HEK293 (cell line): ENCODE results near the gene PWP1.

ENCODE experiments used
- ATF2 ChIP-seq: fragments of 450-650 bp; formaldehyde crosslinking; IDR thresholded peaks from 2 replicates; pipeline ENCODE4 v1.5.1; 2016; ENCODE audit warnings: missing biosample characterization, missing genetic modification characterization, low read depth
- CTCF ChIP-seq: fragments of 450-650 bp; formaldehyde crosslinking; IDR thresholded peaks from 2 replicates; pipeline ENCODE4 v1.5.1; 2016; ENCODE audit warnings: missing biosample characterization, missing genetic modification characterization
- MEIS1 ChIP-seq: sonication (generic); formaldehyde crosslinking; IDR thresholded peaks from 2 replicates; pipeline ENCODE4 v1.8.1; 2022; ENCODE audit warnings: missing genetic modification reagents, mild to moderate bottlenecking, borderline replicate concordance
- REST ChIP-seq: fragments of 450-650 bp; formaldehyde crosslinking; IDR thresholded peaks from 2 replicates; pipeline ENCODE4 v1.5.1; 2016; ENCODE audit warnings: missing biosample characterization, missing genetic modification characterization
- ZNF140 ChIP-seq: fragments of 450-650 bp; formaldehyde crosslinking; IDR thresholded peaks from 2 replicates; pipeline ENCODE4 v1.5.1; 2016; ENCODE audit warnings: missing biosample characterization, missing genetic modification characterization
- ZNF16 ChIP-seq: fragments of 450-650 bp; formaldehyde crosslinking; IDR thresholded peaks from 2 replicates; pipeline ENCODE4 v1.5.1; 2016; ENCODE audit warnings: low read depth, missing biosample characterization, missing genetic modification characterization
- ZNF174 ChIP-seq: fragments of 450-650 bp; formaldehyde crosslinking; IDR thresholded peaks from 2 replicates; pipeline ENCODE4 v1.5.0; 2017; ENCODE audit warnings: missing biosample characterization, mild to moderate bottlenecking, missing genetic modification characterization
- ZNF23 ChIP-seq: fragments of 450-650 bp; formaldehyde crosslinking; IDR thresholded peaks from 2 replicates; pipeline ENCODE4 v1.5.1; 2016; ENCODE audit warnings: missing biosample characterization, missing genetic modification characterization, borderline replicate concordance
- ZNF510 ChIP-seq: fragments of 450-650 bp; formaldehyde crosslinking; IDR thresholded peaks from 2 replicates; pipeline ENCODE4 v1.5.1; 2018; ENCODE audit warnings: mild to moderate bottlenecking, missing genetic modification characterization, missing biosample characterization; ENCODE audit not compliant: insufficient replicate concordance
- ZNF624 ChIP-seq: fragments of 450-650 bp; formaldehyde crosslinking; IDR thresholded peaks from 2 replicates; pipeline ENCODE4 v1.5.1; 2017; ENCODE audit warnings: missing biosample characterization, missing genetic modification characterization
- ZNF785 ChIP-seq: fragments of 450-650 bp; formaldehyde crosslinking; IDR thresholded peaks from 2 replicates; pipeline ENCODE4 v1.5.1; 2016; ENCODE audit warnings: missing biosample characterization, missing genetic modification characterization
- TF ChIP-seq, protein P1 (sequence below): fragments of 450-650 bp; formaldehyde crosslinking; IDR thresholded peaks from 2 replicates; pipeline ENCODE4 v1.5.1; 2016; ENCODE audit warnings: missing biosample characterization, missing genetic modification characterization
- TF ChIP-seq, protein P2 (sequence below): fragments of 450-650 bp; formaldehyde crosslinking; IDR thresholded peaks from 2 replicates; pipeline ENCODE4 v1.5.1; 2016; ENCODE audit warnings: missing biosample characterization, missing genetic modification characterization, low read depth
- TF ChIP-seq, protein P3 (sequence below): fragments of 450-650 bp; formaldehyde crosslinking; optimal IDR thresholded peaks from 2 replicates; pipeline ENCODE3; 2016; ENCODE audit warnings: missing biosample characterization, mild to moderate bottlenecking, missing genetic modification characterization

DNA sequence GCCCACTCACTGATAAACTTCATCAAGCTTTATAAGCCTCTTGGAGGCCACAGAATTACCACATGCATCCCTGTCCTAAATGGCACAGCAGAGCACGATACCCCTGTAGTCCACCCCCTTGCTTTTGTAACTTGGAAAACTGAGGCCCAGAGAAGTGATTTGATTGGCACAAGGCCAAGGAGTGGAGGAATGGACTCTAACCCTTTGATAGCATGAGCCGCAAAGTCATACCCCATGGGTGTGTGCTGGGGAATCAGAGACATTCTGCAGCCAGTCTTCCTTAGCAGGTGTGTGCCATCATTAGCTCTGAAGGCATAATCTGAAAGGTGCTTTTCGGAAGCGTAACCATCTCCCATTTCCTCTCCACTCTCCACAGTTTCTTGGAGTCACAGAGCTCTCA, 28.5 kb upstream of the PWP1 start:
- TF ChIP-seq CTCF (no peak), MEIS1 (no peak), ZNF785 (tag by site-specific recombination) (no peak), ATF2 (no peak), ZNF16 (no peak), REST (tag by site-specific recombination) (no peak), ZNF174 (tag by site-specific recombination) (no peak), ZNF624 (tag by site-specific recombination) (no peak), ZNF140 (no peak), ZNF23 (tag by site-specific recombination) (no peak), ZNF510 (no peak)
- TF ChIP-seq, protein P1, sequence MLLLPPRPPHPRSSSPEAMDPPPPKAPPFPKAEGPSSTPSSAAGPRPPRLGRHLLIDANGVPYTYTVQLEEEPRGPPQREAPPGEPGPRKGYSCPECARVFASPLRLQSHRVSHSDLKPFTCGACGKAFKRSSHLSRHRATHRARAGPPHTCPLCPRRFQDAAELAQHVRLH (tag by site-specific recombination): no peak
- TF ChIP-seq, protein P2, sequence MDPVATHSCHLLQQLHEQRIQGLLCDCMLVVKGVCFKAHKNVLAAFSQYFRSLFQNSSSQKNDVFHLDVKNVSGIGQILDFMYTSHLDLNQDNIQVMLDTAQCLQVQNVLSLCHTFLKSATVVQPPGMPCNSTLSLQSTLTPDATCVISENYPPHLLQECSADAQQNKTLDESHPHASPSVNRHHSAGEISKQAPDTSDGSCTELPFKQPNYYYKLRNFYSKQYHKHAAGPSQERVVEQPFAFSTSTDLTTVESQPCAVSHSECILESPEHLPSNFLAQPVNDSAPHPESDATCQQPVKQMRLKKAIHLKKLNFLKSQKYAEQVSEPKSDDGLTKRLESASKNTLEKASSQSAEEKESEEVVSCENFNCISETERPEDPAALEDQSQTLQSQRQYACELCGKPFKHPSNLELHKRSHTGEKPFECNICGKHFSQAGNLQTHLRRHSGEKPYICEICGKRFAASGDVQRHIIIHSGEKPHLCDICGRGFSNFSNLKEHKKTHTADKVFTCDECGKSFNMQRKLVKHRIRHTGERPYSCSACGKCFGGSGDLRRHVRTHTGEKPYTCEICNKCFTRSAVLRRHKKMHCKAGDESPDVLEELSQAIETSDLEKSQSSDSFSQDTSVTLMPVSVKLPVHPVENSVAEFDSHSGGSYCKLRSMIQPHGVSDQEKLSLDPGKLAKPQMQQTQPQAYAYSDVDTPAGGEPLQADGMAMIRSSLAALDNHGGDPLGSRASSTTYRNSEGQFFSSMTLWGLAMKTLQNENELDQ (tag by site-specific recombination): no peak
- TF ChIP-seq, protein P3, sequence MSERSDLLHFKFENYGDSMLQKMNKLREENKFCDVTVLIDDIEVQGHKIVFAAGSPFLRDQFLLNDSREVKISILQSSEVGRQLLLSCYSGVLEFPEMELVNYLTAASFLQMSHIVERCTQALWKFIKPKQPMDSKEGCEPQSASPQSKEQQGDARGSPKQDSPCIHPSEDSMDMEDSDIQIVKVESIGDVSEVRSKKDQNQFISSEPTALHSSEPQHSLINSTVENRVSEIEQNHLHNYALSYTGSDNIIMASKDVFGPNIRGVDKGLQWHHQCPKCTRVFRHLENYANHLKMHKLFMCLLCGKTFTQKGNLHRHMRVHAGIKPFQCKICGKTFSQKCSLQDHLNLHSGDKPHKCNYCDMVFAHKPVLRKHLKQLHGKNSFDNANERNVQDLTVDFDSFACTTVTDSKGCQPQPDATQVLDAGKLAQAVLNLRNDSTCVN (tag by site-specific recombination): no peak
